Ovary (tissue), 9 donors: Measurements from ENCODE around the gene TENM3. TPM values are rescaled to one million over a fixed set of nuclear protein-coding genes. Genes with fewer than 3 reads are reported as not detected.

ENCODE experiments used
- DNase-seq, 5 donors: peaks; one replicate each; pipeline ENCODE4 v3.0.0-alpha.2; 2019 to 2020
- H3K27ac ChIP-seq, 2 donors: fragments of 200-600 bp; one replicate each; pipeline versions ENCODE4 v1.5.1 to v1.8.0; 2019 to 2022
- H3K27me3 ChIP-seq: fragments of 200-600 bp; one replicate; pipeline ENCODE4 v1.8.0; 2022
- H3K36me3 ChIP-seq: fragments of 200-600 bp; sonication (generic); one replicate; pipeline ENCODE4 v1.5.1; 2019
- H3K4me1 ChIP-seq: one replicate; pipeline ENCODE4 v1.8.1; 2013; ENCODE audit warnings: mild to moderate bottlenecking, moderate library complexity; ENCODE audit not compliant: insufficient read depth
- H3K4me3 ChIP-seq: fragments of 200-600 bp; sonication (generic); one replicate; pipeline ENCODE4 v1.5.1; 2017
- H3K9me3 ChIP-seq, 2 donors: fragments of 200-600 bp in 1 of 2; sonication (generic) in 1 of 2; one replicate each; pipeline versions ENCODE4 v1.5.1 to v1.8.1; 2013 to 2019; ENCODE audit warnings: mild to moderate bottlenecking in 1 of 2, moderate library complexity in 1 of 2
- CTCF ChIP-seq, 3 donors: fragments of 450-650 bp in 2 of 3; fragments of 200-600 bp in 1 of 3; IDR thresholded peaks; one replicate each; pipeline versions ENCODE4 v1.5.1 to v1.8.0; 2016 to 2022; ENCODE audit warnings: antibody characterized with exemption in 3 of 3, mild to moderate bottlenecking in 1 of 3
- EP300 ChIP-seq: sonication (generic); formaldehyde crosslinking; IDR thresholded peaks from one replicate; pipeline ENCODE4 v1.6.1; 2017; ENCODE audit warnings: antibody characterized with exemption
- POLR2A ChIP-seq: fragments of 450-650 bp; IDR thresholded peaks from one replicate; pipeline ENCODE4 v1.6.1; 2017; ENCODE audit warnings: antibody characterized with exemption, mild to moderate bottlenecking, moderate library complexity
- WGBS, 3 donors: extraction: QIAGEN DNeasy Blood & Tissue Kit in 1 of 3; methylation state at CpG; one replicate each; pipeline versions ENCODE4 v1.1.5 to v1.1.7; 2013 to 2017; 5-methylcytosine and 5-hydroxymethylcytosine counted together
- intact Hi-C, 4 donors: fragments of 100-400 bp; cut with DNase I; formaldehyde crosslinking; loops; one replicate each; pipeline versions ENCODE4 v1.11.0 to v1.15.1; 2022 to 2023
- polyA plus RNA-seq, 2 donors: library from polyadenylated mRNA; stranded (reverse); fragments of 200-250 nt in 1 of 2; fragments of 350-450 nt in 1 of 2; fragmentation: Illumina TruSeq in 1 of 2; extraction: RNeasy Lipid Tissue Mini Kit (QIAGEN cat#74804) in 1 of 2; gene quantifications; one replicate each; pipeline ENCODE4 v1.2.3, GENCODE V29; 2013 to 2014
- total RNA-seq, 7 donors: library from RNA; depleted of rRNA in 2 of 7; stranded (reverse); fragments of >200 nt in 2 of 7; fragmentation: NEBNext Ultra II Directional in 3 of 7; extraction: Animal tissue kit (Norgen Biotek cat#: 25700) in 3 of 7; gene quantifications; one replicate each; pipeline versions ENCODE4 v1.1.0 to v1.2.4, GENCODE V29; 2016 to 2023
- donor health status: DM: no; HTN: no; CAD: no; lungs with moderate emphysema.
- donor health status: DM: no; HTN: no; CAD: no.
- donor health status: Bipolar disorder and iron deficiency.
- donor health status: DM: yes; HTN: yes; CAD: no.
- donor health status: DM: no; HTN: no; CAD: no.
- donor health status: DM: yes; HTN: yes; CAD: no.

Gene TENM3
- total and polyA plus RNA-seq, 9 donors: 0.82 to 16.1 (median 5.7) TPM

GRCh38 chr4:182576601-182577289 is 333.5 kb downstream of the TENM3 start:
- Histone ChIP-seq H3K36me3 (no peaks in the 10 kb centered on the region), H3K4me3 (no peak overlapping the region), H3K9me3 (no peaks in the 10 kb centered on the region), H3K4me1 (no peaks in the 10 kb centered on the region), H3K27me3 (no peaks in the 10 kb centered on the region), H3K27ac (no peak overlapping the region)
- intact Hi-C loops: no loop called here
- WGBS, 3 donors: 71 to 87% (median 84%) methylated on average over 12 of the region's 12 CpGs
- TF ChIP-seq CTCF (IDR thresholded peaks at IDR 0.05) (no peak), EP300 (no peak), POLR2A (no peak)
- no peak for DNase-seq

GRCh38 chr4:182577411-182577810 is 334.2 kb downstream of the TENM3 start:
- no peak overlapping the region for H3K27ac ChIP-seq
- H3K9me3 ChIP-seq: no peaks in the 10 kb centered on the region
- no peaks in the 10 kb centered on the region for H3K4me1 ChIP-seq
- no peak overlapping the region for H3K4me3 ChIP-seq
- H3K27me3 ChIP-seq: no peaks in the 10 kb centered on the region
- intact Hi-C loops: no loop called here
- WGBS, 3 donors: 55 to 90% (median 88%) methylated on average over 5 of the region's 5 CpGs
- TF ChIP-seq POLR2A: no peak
- no peak for TF ChIP-seq EP300
- no peak for TF ChIP-seq CTCF (IDR thresholded peaks at IDR 0.05)
- no peak for DNase-seq
- no peaks in the 10 kb centered on the region for H3K36me3 ChIP-seq

GRCh38 chr4:182578402-182578801 is 335.2 kb downstream of the TENM3 start:
- Histone ChIP-seq H3K27me3 (no peaks in the 10 kb centered on the region), H3K27ac (no peak overlapping the region), H3K4me1 (no peaks in the 10 kb centered on the region), H3K4me3 (no peak overlapping the region), H3K9me3 (no peaks in the 10 kb centered on the region), H3K36me3 (no peaks in the 10 kb centered on the region)
- DNase-seq: no peak
- TF ChIP-seq EP300: no peak
- no peak for TF ChIP-seq CTCF (IDR thresholded peaks at IDR 0.05)
- no peak for TF ChIP-seq POLR2A
- intact Hi-C loops: no loop called here

- intact Hi-C loops: no loop called here
- Histone ChIP-seq H3K27ac (no peak overlapping the region), H3K4me1 (no peaks in the 10 kb centered on the region), H3K36me3 (no peaks in the 10 kb centered on the region), H3K4me3 (no peak overlapping the region), H3K27me3 (no peaks in the 10 kb centered on the region), H3K9me3 (no peaks in the 10 kb centered on the region)
- TF ChIP-seq CTCF (IDR thresholded peaks at IDR 0.05): no peak
- WGBS, 3 donors: 83 to 95% (median 93%) methylated on average over 4 of the region's 4 CpGs
- no peak for DNase-seq
Measured at GRCh38 chr4:182582245-182582644, 339.0 kb downstream of the TENM3 start.
